Left lung (tissue), 10 donors: Measurements from ENCODE around the gene CD80. TPM values are rescaled to one million over a fixed set of nuclear protein-coding genes. Genes with fewer than 3 reads are reported as not detected.

ENCODE experiments used
- ATAC-seq: fragments of 200-7000 bp; cut with Tn5 transposase; one replicate; pipeline ENCODE4 v1.9.1; 2020; ENCODE audit warnings: moderate library complexity
- DNase-seq, 4 donors: peaks; one replicate each; pipeline ENCODE4 v3.0.0-alpha.2; 2013 to 2020
- H3K27ac ChIP-seq, 2 donors: fragments of 200-600 bp; sonication (generic) in 1 of 2; one replicate each; pipeline versions ENCODE4 v1.5.0 to v1.8.0; 2020 to 2021
- H3K27me3 ChIP-seq, 2 donors: fragments of 200-600 bp; sonication (generic) in 1 of 2; one replicate each; pipeline versions ENCODE4 v1.5.0 to v1.8.0; 2020 to 2021
- H3K36me3 ChIP-seq, 2 donors: fragments of 200-600 bp; sonication (generic) in 1 of 2; one replicate each; pipeline versions ENCODE4 v1.5.0 to v1.8.0; 2020 to 2021
- H3K4me1 ChIP-seq, 2 donors: fragments of 200-600 bp; one replicate each; pipeline ENCODE4 v1.8.0; 2021
- H3K4me3 ChIP-seq, 2 donors: fragments of 200-600 bp; sonication (generic) in 1 of 2; one replicate each; pipeline versions ENCODE4 v1.5.0 to v1.8.0; 2020 to 2021; ENCODE audit warnings: mild to moderate bottlenecking in 1 of 2
- H3K9me3 ChIP-seq, 2 donors: fragments of 200-600 bp; sonication (generic) in 1 of 2; one replicate each; pipeline versions ENCODE4 v1.5.0 to v1.8.0; 2020 to 2021
- intact Hi-C, 2 donors: fragments of 100-400 bp; cut with DNase I; formaldehyde crosslinking; loops; one replicate each; pipeline versions ENCODE4 v1.11.2 to v1.14.2; 2022
- polyA plus RNA-seq, 6 donors: library from polyadenylated mRNA; unstranded; fragments of 120-200 nt; gene quantifications; one replicate each; pipeline ENCODE4 v1.2.1, GENCODE V29; 2013; ENCODE audit not compliant: insufficient read length in 6 of 6
- total RNA-seq, 2 donors: library from RNA; stranded (reverse); fragmentation: NEBNext Ultra II Directional; extraction: Animal tissue kit (Norgen Biotek cat#: 25700); gene quantifications; one replicate each; pipeline ENCODE4 v1.2.1, GENCODE V29; 2021
- TF ChIP-seq, protein P1 (sequence below), 2 donors: fragments of 200-600 bp; sonication (generic) in 1 of 2; IDR thresholded peaks; one replicate each; pipeline versions ENCODE4 v1.5.0 to v1.8.0; 2021; ENCODE audit warnings: antibody characterized with exemption in 2 of 2
- donor health status: DM: no; HTN: yes; CAD: no.
- donor health status: DM: no; HTN: no; CAD: no.

CD80 gene
- total and polyA plus RNA-seq, 8 donors, result 2.3 to 5.4 (median 2.9) TPM

DNA sequence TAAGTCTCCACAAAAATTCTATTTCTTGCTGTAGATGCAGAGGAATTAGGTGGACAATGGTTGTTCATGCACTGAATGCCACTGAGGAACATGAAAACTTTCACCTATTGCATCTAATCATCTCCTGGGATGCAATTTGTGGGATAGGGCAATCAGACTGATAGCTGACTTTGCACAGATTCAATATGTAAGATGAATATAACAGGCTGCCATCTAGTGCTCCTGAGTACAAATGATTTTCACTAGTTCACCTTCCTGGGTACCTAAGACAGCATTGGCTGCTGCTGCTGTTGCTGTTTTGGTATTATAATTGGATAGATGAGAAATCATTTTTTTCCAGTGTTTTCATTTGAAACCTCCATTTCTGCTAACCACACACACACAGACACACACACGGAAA lies 41.4 kb downstream of the CD80 start:
- no peak for DNase-seq
- Histone ChIP-seq H3K36me3 (peaks cover 0 to 93% of the 10 kb centered on the region in 2 donors), H3K27me3 (no peaks in the 10 kb centered on the region), H3K9me3 (no peaks in the 10 kb centered on the region), H3K4me1 (no peaks in the 10 kb centered on the region), H3K27ac (no peak overlapping the region), H3K4me3 (no peak overlapping the region)
- ATAC-seq, result peak; percentile 45
- TF ChIP-seq, protein P1, sequence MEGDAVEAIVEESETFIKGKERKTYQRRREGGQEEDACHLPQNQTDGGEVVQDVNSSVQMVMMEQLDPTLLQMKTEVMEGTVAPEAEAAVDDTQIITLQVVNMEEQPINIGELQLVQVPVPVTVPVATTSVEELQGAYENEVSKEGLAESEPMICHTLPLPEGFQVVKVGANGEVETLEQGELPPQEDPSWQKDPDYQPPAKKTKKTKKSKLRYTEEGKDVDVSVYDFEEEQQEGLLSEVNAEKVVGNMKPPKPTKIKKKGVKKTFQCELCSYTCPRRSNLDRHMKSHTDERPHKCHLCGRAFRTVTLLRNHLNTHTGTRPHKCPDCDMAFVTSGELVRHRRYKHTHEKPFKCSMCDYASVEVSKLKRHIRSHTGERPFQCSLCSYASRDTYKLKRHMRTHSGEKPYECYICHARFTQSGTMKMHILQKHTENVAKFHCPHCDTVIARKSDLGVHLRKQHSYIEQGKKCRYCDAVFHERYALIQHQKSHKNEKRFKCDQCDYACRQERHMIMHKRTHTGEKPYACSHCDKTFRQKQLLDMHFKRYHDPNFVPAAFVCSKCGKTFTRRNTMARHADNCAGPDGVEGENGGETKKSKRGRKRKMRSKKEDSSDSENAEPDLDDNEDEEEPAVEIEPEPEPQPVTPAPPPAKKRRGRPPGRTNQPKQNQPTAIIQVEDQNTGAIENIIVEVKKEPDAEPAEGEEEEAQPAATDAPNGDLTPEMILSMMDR (IDR thresholded peaks at IDR 0.05), result no peak
- intact Hi-C loops, result no loop called here

DNA sequence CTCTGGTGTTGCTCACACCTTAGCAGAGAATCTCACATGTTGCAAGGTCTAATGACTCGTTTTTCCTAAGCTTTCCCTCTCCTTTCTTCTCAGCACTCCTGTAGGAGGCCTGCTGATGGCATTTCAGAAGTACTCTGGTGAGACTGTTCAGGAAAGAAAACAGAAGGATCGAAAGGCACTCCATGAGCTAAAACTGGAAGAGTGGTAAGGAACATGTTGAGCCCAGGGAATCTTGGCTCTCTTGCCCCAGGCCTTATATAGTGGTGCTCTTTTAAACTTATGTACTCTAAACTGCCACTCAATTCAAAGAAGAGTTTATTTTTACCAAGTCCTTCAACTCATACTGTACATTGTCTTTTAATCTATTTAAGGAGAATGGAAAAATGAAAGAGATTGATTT lies 42.3 kb downstream of the CD80 start:
- no peaks in the 10 kb centered on the region for H3K9me3 ChIP-seq
- no peak for DNase-seq
- no peaks in the 10 kb centered on the region for H3K4me1 ChIP-seq
- H3K27me3 ChIP-seq, result no peaks in the 10 kb centered on the region
- TF ChIP-seq, protein P1 (IDR thresholded peaks at IDR 0.05), result no peak
- peak overlapping the region in 1 of 2 donors; percentile 29 for H3K27ac ChIP-seq
- H3K36me3 ChIP-seq, result peaks cover 0 to 95% of the 10 kb centered on the region in 2 donors
- H3K4me3 ChIP-seq, result no peak overlapping the region
- intact Hi-C loops, result no loop called here
- peak; percentile 93 for ATAC-seq

DNA sequence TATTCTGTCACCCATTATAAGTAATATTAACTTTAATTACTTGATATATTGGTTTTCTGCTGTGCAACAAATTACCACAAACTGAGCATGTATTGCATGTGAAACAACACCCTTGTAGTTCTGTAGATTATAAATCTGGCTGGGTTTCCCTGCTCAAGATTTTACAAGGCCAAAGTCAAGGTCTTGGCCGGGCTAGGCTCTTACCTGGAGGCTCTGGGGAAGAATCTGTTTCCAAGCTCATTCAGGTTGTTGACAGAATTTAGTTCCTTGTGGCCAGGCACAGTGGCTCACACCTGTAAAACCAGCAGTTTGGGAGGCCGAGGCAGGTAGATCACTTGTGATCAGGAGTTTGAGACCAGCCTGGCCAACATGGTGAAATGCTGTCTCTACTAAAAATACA lies 44.8 kb downstream of the CD80 start:
- H3K27ac ChIP-seq, result no peak overlapping the region
- peaks cover 0 to 93% of the 10 kb centered on the region in 2 donors for H3K36me3 ChIP-seq
- DNase-seq (no peak), ATAC-seq (no peak)
- TF ChIP-seq, protein P1 (IDR thresholded peaks at IDR 0.05), result no peak
- H3K4me3 ChIP-seq, result no peak overlapping the region
- no peaks in the 10 kb centered on the region for H3K9me3 ChIP-seq
- H3K27me3 ChIP-seq, result no peaks in the 10 kb centered on the region
- intact Hi-C loops, result no loop called here
- H3K4me1 ChIP-seq, result no peaks in the 10 kb centered on the region

DNA sequence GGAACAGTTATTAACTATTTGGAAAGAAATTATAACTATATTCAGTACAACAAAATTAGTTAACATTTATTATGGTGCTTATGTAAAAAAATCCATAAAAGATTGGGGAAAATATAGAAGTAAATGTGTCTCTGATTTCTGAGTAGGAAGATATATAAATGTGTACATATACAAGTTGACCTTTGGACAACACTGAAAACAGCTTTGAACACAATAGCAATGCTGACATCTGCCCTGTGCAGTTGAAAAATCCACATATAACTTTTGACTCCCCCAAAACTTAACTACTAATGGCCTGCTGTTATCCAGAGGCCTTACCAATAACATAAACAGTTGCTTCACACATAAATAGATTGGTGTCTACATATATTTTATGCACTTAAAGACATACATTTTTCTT lies 48.7 kb downstream of the CD80 start:
- Histone ChIP-seq H3K4me1 (peaks cover 0 to 11% of the 10 kb centered on the region in 2 donors), H3K27ac (no peak overlapping the region), H3K27me3 (no peaks in the 10 kb centered on the region), H3K36me3 (peaks cover 0 to 87% of the 10 kb centered on the region in 2 donors), H3K9me3 (no peaks in the 10 kb centered on the region), H3K4me3 (no peak overlapping the region)
- intact Hi-C loops, result no loop called here
- no peak for DNase-seq
- ATAC-seq, result no peak
- TF ChIP-seq, protein P1 (IDR thresholded peaks at IDR 0.05), result no peak

DNA sequence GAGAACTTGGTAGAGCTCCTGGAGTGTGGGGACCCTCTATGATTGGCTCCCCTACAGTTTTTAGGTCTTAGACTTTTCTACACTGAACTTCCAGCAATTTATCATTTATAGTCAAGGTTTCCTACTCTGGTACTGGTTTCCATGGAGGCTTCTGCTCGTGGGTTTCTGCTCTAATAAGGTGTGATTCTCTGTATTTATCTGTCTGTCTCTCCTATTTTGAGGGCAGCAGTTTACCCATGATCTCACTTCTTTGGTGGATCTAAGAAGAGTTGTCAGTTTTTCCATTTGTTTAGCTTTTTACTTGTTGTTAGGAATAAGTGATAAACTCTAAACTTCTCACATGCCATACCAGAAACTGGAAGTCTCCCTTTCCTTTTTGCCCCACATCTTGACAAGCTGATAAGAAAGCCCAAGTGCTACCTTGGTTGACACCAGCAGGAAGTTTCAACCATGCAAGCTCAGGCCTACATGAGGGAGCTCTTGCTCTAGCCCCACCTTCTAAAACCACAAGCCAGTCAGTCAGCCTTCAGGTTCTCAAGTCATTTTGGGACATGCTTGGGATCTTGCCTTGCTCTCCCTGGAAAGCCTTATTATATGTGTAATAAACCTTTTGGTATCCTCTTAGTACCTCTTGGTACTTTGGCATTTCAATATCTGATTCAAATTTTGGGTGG lies 51.1 kb downstream of the CD80 start:
- H3K4me1 ChIP-seq, result peaks cover 0 to 11% of the 10 kb centered on the region in 2 donors
- H3K36me3 ChIP-seq, result peaks cover 0 to 86% of the 10 kb centered on the region in 2 donors
- no peak for DNase-seq
- intact Hi-C loops, result no loop called here
- H3K27me3 ChIP-seq, result no peaks in the 10 kb centered on the region
- TF ChIP-seq, protein P1 (IDR thresholded peaks at IDR 0.05), result no peak
- no peak for ATAC-seq
- no peak overlapping the region for H3K4me3 ChIP-seq
- no peaks in the 10 kb centered on the region for H3K9me3 ChIP-seq
- no peak overlapping the region for H3K27ac ChIP-seq
